Activated B cell treated with CpG ODN at 0.5 μM for 24 hours (primary cell): Measurements from ENCODE around the gene PAPPA. TPM values are rescaled to one million over a fixed set of nuclear protein-coding genes. Genes with fewer than 3 reads are reported as not detected.

Source experiments
- ATAC-seq: fragments of 200-7000 bp; cut with Tn5 transposase; one replicate; pipeline ENCODE4 v1.10.0; 2021; ENCODE audit warnings: low read depth, mild to moderate bottlenecking, moderate library complexity
- CTCF ChIA-PET: fragments of 350-600 bp; sonication (Branson Sonifier 250); formaldehyde crosslinking; loops from one replicate; lab custom pipeline; 2021; ENCODE audit warnings: antibody characterized with exemption; lab: Charles Lee
- POLR2A ChIA-PET: fragments of 350-600 bp; sonication (Branson Sonifier 250); formaldehyde crosslinking; loops from one replicate; lab custom pipeline; 2021; ENCODE audit warnings: antibody characterized with exemption; lab: Charles Lee
- DNase-seq: peaks from one replicate; pipeline ENCODE4 v3.0.0; 2022
- H3K27ac Mint-ChIP-seq: one replicate; pipeline ENCODE4 v1.8.0; 2020; ENCODE audit warnings: mixed read lengths
- H3K27me3 Mint-ChIP-seq: one replicate; pipeline ENCODE4 v1.8.0; 2021; ENCODE audit warnings: mixed read lengths
- H3K36me3 Mint-ChIP-seq: one replicate; pipeline ENCODE4 v1.8.0; 2021; ENCODE audit warnings: low read depth, mixed read lengths
- H3K4me1 Mint-ChIP-seq: one replicate; pipeline ENCODE4 v1.8.0; 2021; ENCODE audit warnings: mixed read lengths
- H3K4me3 Mint-ChIP-seq: one replicate; pipeline ENCODE4 v1.8.0; 2020; ENCODE audit warnings: mild to moderate bottlenecking, mixed read lengths
- H3K9me3 Mint-ChIP-seq: one replicate; pipeline ENCODE4 v1.8.0; 2020; ENCODE audit warnings: mixed read lengths
- intact Hi-C: fragments of 100-400 bp; cut with micrococcal nuclease; formaldehyde crosslinking; loops from one replicate; pipeline ENCODE4 v1.15.1; 2024
- total RNA-seq: library from RNA; stranded (reverse); gene quantifications from 2 replicates; pipeline ENCODE4 v1.2.3, GENCODE V29; 2022
- TF ChIP-seq, protein P1 (sequence below): fragments of 200-600 bp; IDR thresholded peaks from one replicate; pipeline ENCODE4 v1.8.0; 2022; ENCODE audit warnings: antibody characterized with exemption, mild to moderate bottlenecking

The PAPPA gene
- total RNA-seq, 1 donor from 2014 or later: not detected

DNA sequence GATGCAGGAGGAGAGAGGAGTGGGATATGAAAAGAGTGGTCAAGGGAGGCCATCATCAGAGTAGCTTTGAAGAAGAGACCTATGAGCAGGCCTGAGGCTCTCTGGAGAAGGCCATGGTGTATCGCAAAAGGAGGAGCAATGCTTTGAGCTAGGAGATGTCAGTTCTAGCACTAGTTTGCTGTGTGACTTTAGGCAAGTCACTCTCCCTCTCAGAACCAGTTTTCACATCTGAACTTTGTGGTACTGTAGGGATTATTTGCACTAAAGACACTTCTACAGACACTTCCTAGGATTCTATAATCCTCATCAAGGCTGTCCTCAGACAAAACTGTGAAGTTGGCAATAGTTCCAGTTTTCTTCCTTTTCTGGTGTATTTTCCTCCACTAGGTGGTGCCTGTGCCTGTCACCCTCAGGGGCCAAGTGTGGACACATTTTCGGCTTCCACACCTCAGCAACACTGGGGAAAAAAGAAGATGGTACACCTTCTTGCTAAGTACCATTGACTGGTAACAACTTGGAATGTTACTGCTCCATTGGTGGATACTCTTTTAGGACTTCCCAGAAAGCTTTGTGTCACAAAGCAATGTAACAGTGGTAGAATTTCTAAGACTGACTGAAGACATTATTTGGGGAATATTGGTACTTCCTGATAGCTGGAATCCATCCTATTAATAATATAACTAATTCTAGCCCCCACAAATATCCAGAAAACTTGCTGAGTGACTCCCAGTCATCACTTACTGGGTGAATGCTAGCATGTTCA, 9.9 kb downstream of the PAPPA start:
- no peak overlapping the region for H3K4me3 Mint-ChIP-seq
- TF ChIP-seq, protein P1, sequence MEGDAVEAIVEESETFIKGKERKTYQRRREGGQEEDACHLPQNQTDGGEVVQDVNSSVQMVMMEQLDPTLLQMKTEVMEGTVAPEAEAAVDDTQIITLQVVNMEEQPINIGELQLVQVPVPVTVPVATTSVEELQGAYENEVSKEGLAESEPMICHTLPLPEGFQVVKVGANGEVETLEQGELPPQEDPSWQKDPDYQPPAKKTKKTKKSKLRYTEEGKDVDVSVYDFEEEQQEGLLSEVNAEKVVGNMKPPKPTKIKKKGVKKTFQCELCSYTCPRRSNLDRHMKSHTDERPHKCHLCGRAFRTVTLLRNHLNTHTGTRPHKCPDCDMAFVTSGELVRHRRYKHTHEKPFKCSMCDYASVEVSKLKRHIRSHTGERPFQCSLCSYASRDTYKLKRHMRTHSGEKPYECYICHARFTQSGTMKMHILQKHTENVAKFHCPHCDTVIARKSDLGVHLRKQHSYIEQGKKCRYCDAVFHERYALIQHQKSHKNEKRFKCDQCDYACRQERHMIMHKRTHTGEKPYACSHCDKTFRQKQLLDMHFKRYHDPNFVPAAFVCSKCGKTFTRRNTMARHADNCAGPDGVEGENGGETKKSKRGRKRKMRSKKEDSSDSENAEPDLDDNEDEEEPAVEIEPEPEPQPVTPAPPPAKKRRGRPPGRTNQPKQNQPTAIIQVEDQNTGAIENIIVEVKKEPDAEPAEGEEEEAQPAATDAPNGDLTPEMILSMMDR: no peak

DNA sequence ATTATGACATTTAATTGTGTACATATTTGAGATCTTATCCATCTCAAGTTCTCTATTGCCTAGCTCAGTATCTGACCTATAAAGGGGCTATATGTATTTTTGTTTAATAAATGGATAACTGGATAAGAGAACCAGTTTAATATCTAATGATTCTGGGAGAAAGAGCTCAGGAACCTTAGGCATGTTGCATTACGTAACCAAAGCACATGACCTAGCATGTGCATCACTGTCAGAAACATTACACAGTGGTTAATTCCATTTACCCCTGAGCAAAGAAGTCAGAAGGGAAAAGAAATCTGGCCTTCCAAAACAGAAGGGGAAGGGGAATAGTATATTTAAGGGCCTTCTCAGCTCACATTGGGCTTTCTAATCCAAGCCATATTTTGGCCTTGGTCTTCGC, 12.3 kb downstream of the PAPPA start:
- Mint-ChIP-seq H3K9me3 (no peaks in the 10 kb centered on the region), H3K4me3 (no peak overlapping the region), H3K4me1 (no peaks in the 10 kb centered on the region), H3K36me3 (no peaks in the 10 kb centered on the region), H3K27me3 (peaks cover 7% of the 10 kb centered on the region), H3K27ac (no peak overlapping the region)
- intact Hi-C loops: no loop called here
- no peak for ATAC-seq
- ChIA-PET CTCF (no interaction called here), POLR2A (no interaction called here)
- TF ChIP-seq, protein P1: no peak
- no peak for DNase-seq

More for the DNA sequence above, 9.9 kb downstream of the PAPPA start:
- no peak for ATAC-seq
- Mint-ChIP-seq H3K27ac (no peak overlapping the region), H3K4me1 (no peaks in the 10 kb centered on the region), H3K9me3 (no peaks in the 10 kb centered on the region), H3K27me3 (peaks cover 10% of the 10 kb centered on the region), H3K36me3 (no peaks in the 10 kb centered on the region)
- CTCF ChIA-PET: no interaction called here
- POLR2A ChIA-PET: no interaction called here
- DNase-seq: no peak
- intact Hi-C loops: no loop called here

DNA sequence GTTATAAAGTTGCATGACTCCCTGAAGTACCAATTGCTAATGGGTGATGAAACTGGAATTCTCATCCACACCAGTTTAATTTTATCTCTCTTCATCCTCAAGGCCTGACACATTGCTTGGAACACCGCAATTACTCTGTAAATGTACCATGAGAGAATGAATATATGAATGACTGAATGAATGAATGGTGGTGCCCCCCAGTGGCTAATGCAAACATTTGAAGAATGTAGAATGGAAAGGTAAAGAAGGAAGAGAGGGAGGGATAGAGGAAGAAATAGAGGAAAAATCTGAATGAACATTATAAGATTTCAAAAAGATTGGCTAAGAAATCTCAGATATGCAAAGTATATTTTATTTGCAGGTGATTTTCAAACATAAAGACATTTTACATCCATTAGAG, 13.1 kb downstream of the PAPPA start:
- Mint-ChIP-seq H3K27ac (no peak overlapping the region), H3K4me3 (no peak overlapping the region), H3K27me3 (peaks cover under 1% of the 10 kb centered on the region), H3K9me3 (no peaks in the 10 kb centered on the region), H3K36me3 (no peaks in the 10 kb centered on the region), H3K4me1 (no peaks in the 10 kb centered on the region)
- intact Hi-C loops: no loop called here
- CTCF ChIA-PET: no interaction called here
- TF ChIP-seq, protein P1: no peak
- POLR2A ChIA-PET: no interaction called here
- DNase-seq (no peak), ATAC-seq (no peak)

DNA sequence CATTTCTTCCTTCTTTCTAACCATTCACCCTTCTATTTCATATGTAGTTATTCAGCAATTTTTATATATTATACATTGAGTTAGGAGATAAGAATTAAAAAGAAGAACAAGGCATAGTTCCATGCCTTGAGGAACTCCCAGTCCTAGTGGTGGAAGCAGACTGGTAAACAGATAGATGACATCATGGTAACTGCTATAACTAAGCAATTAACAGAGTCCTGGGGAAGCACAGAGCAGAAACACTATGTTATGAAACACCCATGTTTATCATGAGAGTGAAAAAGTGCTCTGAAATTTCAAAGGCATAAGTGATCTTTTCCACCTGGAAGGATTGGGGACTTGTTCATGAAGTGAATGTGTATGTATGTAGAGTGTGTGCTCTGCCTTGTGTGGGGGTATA, 14.6 kb downstream of the PAPPA start:
- H3K27me3 Mint-ChIP-seq: no peaks in the 10 kb centered on the region
- POLR2A ChIA-PET: no interaction called here
- intact Hi-C loops: no loop called here
- H3K9me3 Mint-ChIP-seq: no peaks in the 10 kb centered on the region
- CTCF ChIA-PET: no interaction called here
- no peak overlapping the region for H3K27ac Mint-ChIP-seq
- no peak overlapping the region for H3K4me3 Mint-ChIP-seq
- H3K4me1 Mint-ChIP-seq: no peaks in the 10 kb centered on the region
- no peak for ATAC-seq
- TF ChIP-seq, protein P1: no peak
- H3K36me3 Mint-ChIP-seq: no peaks in the 10 kb centered on the region
- no peak for DNase-seq

DNA sequence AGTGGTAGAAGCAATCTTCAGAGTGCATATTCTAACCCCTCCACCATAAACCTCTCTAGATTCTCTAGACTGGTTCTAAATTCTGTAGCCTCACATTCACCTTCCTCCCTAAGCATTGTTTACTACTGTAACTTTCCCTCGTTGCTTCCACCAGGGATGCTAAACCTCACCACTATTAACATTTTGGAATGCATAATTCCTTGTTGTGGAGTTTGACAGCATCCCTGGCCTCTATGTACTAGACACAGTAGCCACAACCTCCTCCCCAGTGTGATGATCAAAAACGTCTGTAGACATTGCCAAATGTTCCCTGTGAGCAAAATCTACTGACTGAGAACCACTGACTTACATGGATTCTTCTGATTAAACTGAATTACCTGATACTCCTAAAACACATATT, 18.6 kb downstream of the PAPPA start:
- POLR2A ChIA-PET: no interaction called here
- TF ChIP-seq, protein P1: no peak
- DNase-seq (no peak), ATAC-seq (no peak)
- Mint-ChIP-seq H3K36me3 (no peaks in the 10 kb centered on the region), H3K9me3 (no peaks in the 10 kb centered on the region), H3K27me3 (peaks cover 3% of the 10 kb centered on the region), H3K4me3 (no peak overlapping the region), H3K27ac (no peak overlapping the region), H3K4me1 (no peaks in the 10 kb centered on the region)
- CTCF ChIA-PET: no interaction called here
- intact Hi-C loops: no loop called here
